SK-N-SH treated with all-trans-retinoic acid at 6 μM for 48 hours (cell line): Measurements from ENCODE around the gene ACOX3.

Source experiments
- ATAC-seq: fragments of 200-7000 bp; cut with Tn5 transposase; 3 replicates; pipeline ENCODE4 v1.9.1; 2020; ENCODE audit warnings: mild to moderate bottlenecking, moderate library complexity
- ARNTL ChIP-seq: fragments of 450-650 bp; formaldehyde crosslinking; IDR thresholded peaks from 2 replicates; pipeline ENCODE4 v1.5.0; 2020; ENCODE audit warnings: low read depth, mild to moderate bottlenecking, moderate library complexity, borderline replicate concordance
- BACH2 ChIP-seq: fragments of 250-450 bp; sonication (Bioruptor Pico); IDR thresholded peaks from 2 replicates; pipeline ENCODE4 v1.9.0; 2021; ENCODE audit warnings: mild to moderate bottlenecking, borderline replicate concordance
- CSDC2 ChIP-seq: fragments of 250-450 bp; sonication (Bioruptor Pico); IDR thresholded peaks from 2 replicates; pipeline ENCODE4 v1.5.0; 2020; ENCODE audit warnings: mild to moderate bottlenecking, moderate library complexity
- ESRRG ChIP-seq: fragments of 250-450 bp; sonication (Bioruptor Pico); IDR thresholded peaks from 2 replicates; pipeline ENCODE4 v1.6.1; 2021; ENCODE audit warnings: mild to moderate bottlenecking
- GLIS3 ChIP-seq: fragments of 250-450 bp; sonication (Bioruptor Pico); IDR thresholded peaks from 2 replicates; pipeline ENCODE4 v1.5.0; 2020; ENCODE audit warnings: mild to moderate bottlenecking, moderate library complexity
- ISL1 ChIP-seq: fragments of 250-450 bp; sonication (Bioruptor Pico); IDR thresholded peaks from 2 replicates; pipeline ENCODE4 v2.1.2; 2022; ENCODE audit warnings: mild to moderate bottlenecking, moderate library complexity
- OSR1 ChIP-seq: fragments of 250-450 bp; sonication (Bioruptor Pico); IDR thresholded peaks from 2 replicates; pipeline ENCODE4 v1.8.0; 2022; ENCODE audit warnings: moderate library complexity, mild to moderate bottlenecking, inconsistent platforms
- RARB ChIP-seq: fragments of 250-450 bp; sonication (Bioruptor Pico); IDR thresholded peaks from 2 replicates; pipeline ENCODE4 v1.8.0; 2021; ENCODE audit warnings: mild to moderate bottlenecking, moderate library complexity
- SNAI2 ChIP-seq: fragments of 250-450 bp; sonication (Bioruptor Pico); IDR thresholded peaks from 2 replicates; pipeline ENCODE4 v1.5.0; 2020; ENCODE audit warnings: mild to moderate bottlenecking, moderate library complexity
- TCF4 ChIP-seq: fragments of 250-450 bp; sonication (Bioruptor Pico); IDR thresholded peaks from 2 replicates; pipeline ENCODE4 v1.8.0; 2021; ENCODE audit warnings: mild to moderate bottlenecking, moderate library complexity, borderline replicate concordance
- ZC3H10 ChIP-seq: fragments of 250-450 bp; sonication (Bioruptor Pico); IDR thresholded peaks from 2 replicates; pipeline ENCODE4 v1.5.1; 2021; ENCODE audit warnings: mild to moderate bottlenecking, moderate library complexity
- ZFP3 ChIP-seq: fragments of 250-450 bp; sonication (Bioruptor Pico); IDR thresholded peaks from 2 replicates; pipeline ENCODE4 v1.5.0; 2020; ENCODE audit warnings: mild to moderate bottlenecking, moderate library complexity
- ZNF8 ChIP-seq: fragments of 450-650 bp; formaldehyde crosslinking; IDR thresholded peaks from 2 replicates; pipeline ENCODE4 v1.5.0; 2020; ENCODE audit warnings: mild to moderate bottlenecking, moderate library complexity
- TF ChIP-seq, protein P1 (sequence below): fragments of 250-450 bp; sonication (Bioruptor Pico); IDR thresholded peaks from 2 replicates; pipeline ENCODE4 v1.5.1; 2021; ENCODE audit warnings: mild to moderate bottlenecking, moderate library complexity
- TF ChIP-seq, protein P2 (sequence below): fragments of 250-450 bp; sonication (Bioruptor Pico); IDR thresholded peaks from 2 replicates; pipeline ENCODE4 v1.8.0; 2021; ENCODE audit warnings: low read depth, mild to moderate bottlenecking, moderate library complexity, borderline replicate concordance
- TF ChIP-seq, protein P3 (sequence below): fragments of 250-450 bp; sonication (Bioruptor Pico); IDR thresholded peaks from 2 replicates; pipeline ENCODE4 v1.5.0; 2020; ENCODE audit warnings: mild to moderate bottlenecking, moderate library complexity
- TF ChIP-seq, protein P4 (sequence below): fragments of 250-450 bp; sonication (Bioruptor Pico); IDR thresholded peaks from 2 replicates; pipeline ENCODE4 v1.8.0; 2020; ENCODE audit warnings: mild to moderate bottlenecking, moderate library complexity, borderline replicate concordance
- TF ChIP-seq, protein P5 (sequence below): fragments of 250-450 bp; sonication (Bioruptor Pico); IDR thresholded peaks from 2 replicates; pipeline ENCODE4 v1.5.1; 2020; ENCODE audit warnings: low read depth, mild to moderate bottlenecking, moderate library complexity

ACOX3 gene

DNA sequence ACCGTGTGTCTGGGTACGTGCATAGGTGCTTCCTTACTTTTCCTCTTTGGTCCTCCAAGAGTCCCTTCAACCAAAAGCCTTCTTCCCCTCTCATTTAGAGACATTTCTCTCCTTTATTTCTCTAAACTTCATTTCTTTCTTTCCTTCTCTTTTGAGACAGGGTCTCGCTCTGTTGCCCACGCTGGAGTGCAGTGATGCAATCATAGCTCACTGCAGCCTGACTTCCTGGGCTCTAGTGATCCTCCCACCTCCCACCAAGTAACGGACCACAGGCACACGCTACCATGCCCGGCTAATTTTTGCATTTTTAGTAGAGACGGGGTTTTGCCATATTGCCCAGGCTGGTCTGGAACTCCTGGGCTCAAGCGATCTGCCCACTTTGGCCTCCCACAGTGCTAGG is 42.2 kb downstream of the ACOX3 start (continued):
- TF ChIP-seq, protein P1, sequence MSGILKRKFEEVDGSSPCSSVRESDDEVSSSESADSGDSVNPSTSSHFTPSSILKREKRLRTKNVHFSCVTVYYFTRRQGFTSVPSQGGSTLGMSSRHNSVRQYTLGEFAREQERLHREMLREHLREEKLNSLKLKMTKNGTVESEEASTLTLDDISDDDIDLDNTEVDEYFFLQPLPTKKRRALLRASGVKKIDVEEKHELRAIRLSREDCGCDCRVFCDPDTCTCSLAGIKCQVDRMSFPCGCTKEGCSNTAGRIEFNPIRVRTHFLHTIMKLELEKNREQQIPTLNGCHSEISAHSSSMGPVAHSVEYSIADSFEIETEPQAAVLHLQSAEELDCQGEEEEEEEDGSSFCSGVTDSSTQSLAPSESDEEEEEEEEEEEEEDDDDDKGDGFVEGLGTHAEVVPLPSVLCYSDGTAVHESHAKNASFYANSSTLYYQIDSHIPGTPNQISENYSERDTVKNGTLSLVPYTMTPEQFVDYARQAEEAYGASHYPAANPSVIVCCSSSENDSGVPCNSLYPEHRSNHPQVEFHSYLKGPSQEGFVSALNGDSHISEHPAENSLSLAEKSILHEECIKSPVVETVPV (CRISPR knock-in tag) = no peak
- TF ChIP-seq ARNTL (CRISPR knock-in tag) (no peak), ZFP3 (CRISPR knock-in tag) (no peak), RARB (CRISPR knock-in tag) (no peak), TCF4 (CRISPR knock-in tag) (no peak)
- TF ChIP-seq, all 23 proteins: peak for 0

DNA sequence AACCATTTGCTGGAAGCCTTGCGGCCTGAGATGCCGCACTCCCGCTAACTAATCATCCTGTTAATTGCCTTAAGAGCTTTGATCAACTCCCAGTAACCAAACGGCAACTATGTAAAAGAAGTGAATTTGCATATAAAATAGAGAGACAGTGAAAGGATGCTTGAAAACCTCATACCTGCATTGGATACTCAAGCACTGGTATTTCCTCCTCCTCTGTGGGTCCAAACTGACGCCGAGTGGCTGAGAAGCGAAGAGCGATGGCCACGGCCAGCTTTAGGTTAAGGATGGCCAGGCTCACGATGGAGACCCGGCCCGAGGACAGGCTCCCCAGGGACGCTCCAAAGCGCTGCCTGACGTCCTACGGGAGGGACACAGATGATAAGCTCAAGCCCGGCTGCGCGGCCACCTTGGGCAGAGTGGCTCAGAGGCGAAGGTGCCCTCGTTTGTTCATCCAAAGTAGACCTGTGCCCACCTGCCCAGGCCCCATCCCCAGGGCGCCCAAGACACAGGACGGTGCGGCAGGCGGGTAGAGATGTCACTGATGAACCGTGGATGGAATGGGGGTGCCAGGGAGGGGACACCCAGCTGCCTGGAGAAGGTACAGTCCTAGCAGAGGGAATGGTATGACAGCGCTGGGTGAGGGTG is 43.6 kb downstream of the ACOX3 start:
- no peak for ATAC-seq
- TF ChIP-seq ARNTL (CRISPR knock-in tag) (no peak), ZNF8 (no peak), ESRRG (no peak), SNAI2 (no peak), ISL1 (CRISPR knock-in tag) (no peak), GLIS3 (no peak), OSR1 (CRISPR knock-in tag) (no peak), CSDC2 (CRISPR knock-in tag) (no peak), BACH2 (CRISPR knock-in tag) (no peak)
- TF ChIP-seq, protein P2, sequence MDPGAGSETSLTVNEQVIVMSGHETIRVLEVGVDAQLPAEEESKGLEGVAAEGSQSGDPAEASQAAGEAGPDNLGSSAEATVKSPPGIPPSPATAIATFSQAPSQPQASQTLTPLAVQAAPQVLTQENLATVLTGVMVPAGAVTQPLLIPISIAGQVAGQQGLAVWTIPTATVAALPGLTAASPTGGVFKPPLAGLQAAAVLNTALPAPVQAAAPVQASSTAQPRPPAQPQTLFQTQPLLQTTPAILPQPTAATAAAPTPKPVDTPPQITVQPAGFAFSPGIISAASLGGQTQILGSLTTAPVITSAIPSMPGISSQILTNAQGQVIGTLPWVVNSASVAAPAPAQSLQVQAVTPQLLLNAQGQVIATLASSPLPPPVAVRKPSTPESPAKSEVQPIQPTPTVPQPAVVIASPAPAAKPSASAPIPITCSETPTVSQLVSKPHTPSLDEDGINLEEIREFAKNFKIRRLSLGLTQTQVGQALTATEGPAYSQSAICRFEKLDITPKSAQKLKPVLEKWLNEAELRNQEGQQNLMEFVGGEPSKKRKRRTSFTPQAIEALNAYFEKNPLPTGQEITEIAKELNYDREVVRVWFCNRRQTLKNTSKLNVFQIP (CRISPR knock-in tag) = no peak
- TF ChIP-seq, protein P3, sequence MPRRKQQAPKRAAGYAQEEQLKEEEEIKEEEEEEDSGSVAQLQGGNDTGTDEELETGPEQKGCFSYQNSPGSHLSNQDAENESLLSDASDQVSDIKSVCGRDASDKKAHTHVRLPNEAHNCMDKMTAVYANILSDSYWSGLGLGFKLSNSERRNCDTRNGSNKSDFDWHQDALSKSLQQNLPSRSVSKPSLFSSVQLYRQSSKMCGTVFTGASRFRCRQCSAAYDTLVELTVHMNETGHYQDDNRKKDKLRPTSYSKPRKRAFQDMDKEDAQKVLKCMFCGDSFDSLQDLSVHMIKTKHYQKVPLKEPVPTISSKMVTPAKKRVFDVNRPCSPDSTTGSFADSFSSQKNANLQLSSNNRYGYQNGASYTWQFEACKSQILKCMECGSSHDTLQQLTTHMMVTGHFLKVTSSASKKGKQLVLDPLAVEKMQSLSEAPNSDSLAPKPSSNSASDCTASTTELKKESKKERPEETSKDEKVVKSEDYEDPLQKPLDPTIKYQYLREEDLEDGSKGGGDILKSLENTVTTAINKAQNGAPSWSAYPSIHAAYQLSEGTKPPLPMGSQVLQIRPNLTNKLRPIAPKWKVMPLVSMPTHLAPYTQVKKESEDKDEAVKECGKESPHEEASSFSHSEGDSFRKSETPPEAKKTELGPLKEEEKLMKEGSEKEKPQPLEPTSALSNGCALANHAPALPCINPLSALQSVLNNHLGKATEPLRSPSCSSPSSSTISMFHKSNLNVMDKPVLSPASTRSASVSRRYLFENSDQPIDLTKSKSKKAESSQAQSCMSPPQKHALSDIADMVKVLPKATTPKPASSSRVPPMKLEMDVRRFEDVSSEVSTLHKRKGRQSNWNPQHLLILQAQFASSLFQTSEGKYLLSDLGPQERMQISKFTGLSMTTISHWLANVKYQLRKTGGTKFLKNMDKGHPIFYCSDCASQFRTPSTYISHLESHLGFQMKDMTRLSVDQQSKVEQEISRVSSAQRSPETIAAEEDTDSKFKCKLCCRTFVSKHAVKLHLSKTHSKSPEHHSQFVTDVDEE = no peak
- TF ChIP-seq, protein P4, sequence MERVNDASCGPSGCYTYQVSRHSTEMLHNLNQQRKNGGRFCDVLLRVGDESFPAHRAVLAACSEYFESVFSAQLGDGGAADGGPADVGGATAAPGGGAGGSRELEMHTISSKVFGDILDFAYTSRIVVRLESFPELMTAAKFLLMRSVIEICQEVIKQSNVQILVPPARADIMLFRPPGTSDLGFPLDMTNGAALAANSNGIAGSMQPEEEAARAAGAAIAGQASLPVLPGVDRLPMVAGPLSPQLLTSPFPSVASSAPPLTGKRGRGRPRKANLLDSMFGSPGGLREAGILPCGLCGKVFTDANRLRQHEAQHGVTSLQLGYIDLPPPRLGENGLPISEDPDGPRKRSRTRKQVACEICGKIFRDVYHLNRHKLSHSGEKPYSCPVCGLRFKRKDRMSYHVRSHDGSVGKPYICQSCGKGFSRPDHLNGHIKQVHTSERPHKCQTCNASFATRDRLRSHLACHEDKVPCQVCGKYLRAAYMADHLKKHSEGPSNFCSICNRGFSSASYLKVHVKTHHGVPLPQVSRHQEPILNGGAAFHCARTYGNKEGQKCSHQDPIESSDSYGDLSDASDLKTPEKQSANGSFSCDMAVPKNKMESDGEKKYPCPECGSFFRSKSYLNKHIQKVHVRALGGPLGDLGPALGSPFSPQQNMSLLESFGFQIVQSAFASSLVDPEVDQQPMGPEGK = no peak
- TF ChIP-seq, protein P5, sequence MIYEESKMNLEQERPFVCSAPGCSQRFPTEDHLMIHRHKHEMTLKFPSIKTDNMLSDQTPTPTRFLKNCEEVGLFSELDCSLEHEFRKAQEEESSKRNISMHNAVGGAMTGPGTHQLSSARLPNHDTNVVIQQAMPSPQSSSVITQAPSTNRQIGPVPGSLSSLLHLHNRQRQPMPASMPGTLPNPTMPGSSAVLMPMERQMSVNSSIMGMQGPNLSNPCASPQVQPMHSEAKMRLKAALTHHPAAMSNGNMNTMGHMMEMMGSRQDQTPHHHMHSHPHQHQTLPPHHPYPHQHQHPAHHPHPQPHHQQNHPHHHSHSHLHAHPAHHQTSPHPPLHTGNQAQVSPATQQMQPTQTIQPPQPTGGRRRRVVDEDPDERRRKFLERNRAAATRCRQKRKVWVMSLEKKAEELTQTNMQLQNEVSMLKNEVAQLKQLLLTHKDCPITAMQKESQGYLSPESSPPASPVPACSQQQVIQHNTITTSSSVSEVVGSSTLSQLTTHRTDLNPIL (CRISPR knock-in tag) = no peak

DNA sequence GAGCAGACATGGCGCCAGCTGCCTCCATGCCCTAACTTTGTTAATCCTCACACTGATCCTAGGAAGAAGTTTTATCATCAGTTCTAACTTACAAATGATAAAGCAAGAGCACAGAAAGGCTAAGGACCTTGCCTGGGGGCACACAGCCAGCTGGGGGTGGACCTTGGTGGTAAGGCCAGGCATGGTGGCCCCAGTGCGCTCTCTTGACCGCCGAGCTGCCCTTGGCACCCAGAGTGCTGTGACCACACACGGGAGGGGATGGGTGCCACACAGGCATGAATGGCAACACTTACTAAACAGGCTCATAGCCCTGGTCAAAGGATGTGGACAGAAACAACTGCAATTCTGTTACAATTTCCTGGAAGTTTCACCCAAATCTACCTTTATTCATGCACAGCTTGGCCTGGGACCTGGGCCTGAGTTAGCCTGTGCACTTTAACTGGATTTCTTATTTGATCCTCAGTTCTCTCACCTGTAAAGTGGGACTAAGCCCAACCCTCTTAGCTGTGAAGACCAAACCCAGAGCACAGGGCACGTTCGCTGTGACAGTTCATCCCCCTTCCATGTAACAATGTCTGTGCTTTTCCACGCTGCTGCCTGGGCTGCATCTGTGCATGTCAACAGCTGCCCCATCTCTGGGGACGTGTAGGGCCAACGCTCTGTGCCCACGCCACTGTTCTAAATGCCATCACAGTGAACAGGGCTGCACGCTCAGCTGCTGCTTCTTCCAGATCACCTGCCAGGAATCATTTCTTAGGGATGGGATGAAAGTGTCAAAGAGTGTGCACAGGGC is 44.8 kb downstream of the ACOX3 start:
- TF ChIP-seq ZC3H10 (CRISPR knock-in tag) = no peak
- TF ChIP-seq OSR1 (CRISPR knock-in tag) = no peak
- TF ChIP-seq, protein P5 (CRISPR knock-in tag) = no peak
- TF ChIP-seq, protein P4 = no peak
- TF ChIP-seq, protein P3 = no peak
- no peak for TF ChIP-seq ISL1 (CRISPR knock-in tag)
- TF ChIP-seq ZNF8 = no peak
- no peak for TF ChIP-seq ESRRG
- no peak for TF ChIP-seq ARNTL (CRISPR knock-in tag)
- TF ChIP-seq ZFP3 (CRISPR knock-in tag) = no peak
- TF ChIP-seq SNAI2 = no peak
- no peak for ATAC-seq
